GM18907 (cell line): ENCODE results near the gene SUCLG2.

ENCODE experiments used
- ATAC-seq: cut with Tn5 transposase; IDR thresholded peaks from one replicate; pipeline ENCODE4 v1.9.1; 2021; ENCODE audit warnings: mild to moderate bottlenecking, moderate library complexity; ENCODE audit not compliant: unreplicated experiment

SUCLG2 gene

DNA sequence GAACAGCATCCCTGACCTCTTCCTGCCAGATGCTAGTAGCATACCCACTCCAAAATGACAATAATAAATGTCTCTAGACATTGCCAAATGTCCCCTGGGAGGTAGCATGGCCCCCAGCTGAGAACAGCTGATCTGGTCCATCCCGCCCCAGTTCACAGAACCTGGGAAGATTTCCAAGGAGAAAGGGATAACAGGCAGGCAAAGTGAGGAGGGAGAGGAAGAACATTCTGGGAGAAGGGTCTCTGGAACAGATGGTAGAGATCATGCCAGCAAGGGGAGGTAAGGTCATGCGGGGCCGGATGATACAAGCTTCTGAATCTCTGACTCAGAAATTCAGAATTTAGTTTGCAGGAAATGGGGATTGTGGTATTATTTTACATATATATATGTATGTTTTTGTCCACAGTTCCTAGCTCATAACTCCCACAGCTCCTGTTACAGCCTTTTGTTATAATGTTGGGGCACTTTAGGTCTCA is 192.7 kb downstream of the SUCLG2 start:
- ATAC-seq = no peak

DNA sequence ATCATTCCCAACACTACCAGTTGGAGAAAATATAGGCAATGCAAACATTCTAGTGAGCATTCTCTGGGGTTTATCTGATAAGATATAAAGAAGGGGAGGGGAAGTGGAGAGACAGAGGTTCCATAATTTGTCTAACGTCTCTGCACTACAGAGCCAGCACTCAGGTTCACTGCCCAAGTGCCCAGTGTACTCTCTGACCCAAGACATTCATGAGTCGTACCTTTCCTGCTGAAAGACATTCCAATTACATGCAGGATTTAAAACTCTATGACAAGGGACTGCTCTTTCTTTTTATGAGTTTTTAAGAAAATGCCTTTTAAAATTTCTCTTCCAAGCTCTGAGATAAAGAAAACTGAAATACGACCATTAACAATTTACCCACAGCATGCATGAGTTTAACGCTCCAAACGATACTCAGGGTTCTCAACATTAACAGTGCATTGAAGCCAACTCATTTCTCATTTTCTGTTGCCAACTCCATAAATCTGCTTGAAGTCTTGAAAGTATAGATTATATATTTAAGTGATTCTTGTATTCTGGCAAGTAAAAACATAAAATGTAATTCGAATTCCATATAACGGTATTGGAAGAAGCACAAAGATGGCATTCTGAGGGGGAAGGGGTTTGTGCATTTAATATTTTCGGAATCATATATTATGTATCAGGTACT is 193.4 kb downstream of the SUCLG2 start:
- ATAC-seq = no peak

DNA sequence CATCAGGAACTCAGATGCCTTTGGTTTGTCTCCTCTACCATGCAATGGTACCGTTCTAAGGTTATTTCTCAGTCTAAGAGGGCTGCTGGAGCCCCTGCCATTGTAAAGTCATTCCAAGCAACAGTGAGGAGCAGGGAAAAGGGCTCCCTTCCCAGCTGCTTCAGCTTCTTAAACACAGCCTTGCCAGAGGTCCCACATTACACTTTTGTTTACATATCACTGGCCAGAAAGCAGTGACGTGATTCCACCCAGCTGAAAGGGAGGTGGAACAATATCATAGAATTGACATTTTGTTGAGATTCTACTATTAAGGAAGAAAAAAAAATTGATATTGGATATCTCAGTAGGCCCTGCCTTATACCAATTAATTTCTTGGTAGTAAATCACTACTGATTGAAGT is 194.6 kb downstream of the SUCLG2 start:
- no peak for ATAC-seq

DNA sequence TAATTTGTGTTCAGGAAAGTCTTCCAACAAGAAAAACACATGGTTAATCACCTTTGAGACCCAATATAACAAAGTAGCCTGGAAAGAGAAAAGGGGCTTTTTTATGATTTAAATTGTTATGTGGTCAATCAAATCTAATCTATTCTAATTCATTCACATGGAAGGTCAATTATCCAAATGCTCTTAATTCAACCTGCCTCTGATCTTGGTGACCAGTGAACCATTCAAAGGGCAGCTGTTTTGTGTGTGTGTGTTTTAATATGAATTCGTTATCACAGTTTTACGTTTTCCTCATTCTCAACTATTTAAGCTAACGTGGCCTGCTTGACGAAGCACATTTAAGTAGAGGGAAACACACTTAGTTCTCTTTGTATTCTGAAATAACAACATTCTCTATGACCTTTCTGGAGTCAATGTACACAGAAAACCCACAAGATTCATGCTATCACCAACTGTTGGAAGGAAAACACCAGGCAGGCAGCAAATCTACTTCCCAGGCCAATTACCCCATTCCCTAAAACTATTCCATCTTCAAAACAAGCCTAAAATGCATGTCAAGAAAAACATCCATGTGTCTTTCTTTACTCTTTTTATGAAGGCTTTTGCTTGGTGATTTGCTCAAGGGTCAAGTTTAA is 195.4 kb downstream of the SUCLG2 start:
- no peak for ATAC-seq

DNA sequence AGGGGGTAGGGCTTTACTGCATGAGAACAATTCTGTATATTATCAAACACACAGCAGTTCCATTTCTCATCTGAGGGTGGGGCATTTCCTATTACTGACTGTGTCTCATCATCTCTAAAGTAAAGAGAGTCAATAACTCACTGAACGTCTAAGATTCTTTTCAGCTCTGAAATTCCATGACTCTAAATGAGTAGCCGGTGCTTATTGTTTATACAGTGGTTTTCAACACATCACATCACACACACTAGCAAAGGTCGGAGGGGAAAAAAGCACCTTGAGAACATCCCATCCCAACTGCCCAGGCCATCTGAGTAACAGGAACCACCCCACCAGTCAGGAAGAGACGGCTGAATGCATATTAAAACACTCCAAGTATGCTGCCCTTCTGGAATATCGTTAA is 196.0 kb downstream of the SUCLG2 start:
- no peak for ATAC-seq

DNA sequence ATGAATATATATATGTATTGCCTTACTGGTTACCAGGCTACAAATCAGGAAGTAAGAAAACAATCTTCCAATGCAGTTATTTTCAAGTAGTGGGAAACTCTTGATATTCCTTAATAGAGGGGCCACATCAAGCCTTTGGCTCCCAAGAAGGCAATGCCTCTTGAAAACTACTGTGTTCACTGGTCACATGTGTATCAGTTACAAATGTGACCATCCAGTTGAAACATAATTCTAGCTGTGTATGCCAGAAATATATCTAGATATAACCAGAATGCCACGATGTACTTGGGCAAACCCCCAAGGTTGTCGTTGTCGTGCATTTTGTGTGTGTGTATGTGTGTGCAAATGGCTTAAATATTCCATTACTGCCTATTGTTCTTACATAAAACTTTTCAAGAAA is 200.8 kb downstream of the SUCLG2 start:
- no peak for ATAC-seq

DNA sequence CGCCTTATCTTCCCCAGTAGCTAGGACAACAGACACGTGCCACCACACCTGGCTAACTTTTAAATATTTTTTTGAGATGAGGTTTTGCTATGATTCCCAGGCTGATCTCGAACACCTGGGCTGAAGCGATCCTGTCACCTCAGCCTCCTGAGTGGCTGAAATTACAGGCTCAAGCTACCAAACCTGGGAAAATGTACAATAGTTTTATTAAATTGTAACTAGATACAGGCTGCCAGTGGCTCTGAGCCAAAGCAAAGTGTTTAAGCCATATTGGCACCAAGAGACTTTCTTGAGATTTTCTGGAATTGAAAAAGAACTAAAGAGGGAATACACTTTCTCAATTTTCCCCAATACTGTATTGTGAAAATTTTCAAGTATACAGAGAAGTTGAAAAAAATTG is 204.3 kb downstream of the SUCLG2 start:
- no peak for ATAC-seq

DNA sequence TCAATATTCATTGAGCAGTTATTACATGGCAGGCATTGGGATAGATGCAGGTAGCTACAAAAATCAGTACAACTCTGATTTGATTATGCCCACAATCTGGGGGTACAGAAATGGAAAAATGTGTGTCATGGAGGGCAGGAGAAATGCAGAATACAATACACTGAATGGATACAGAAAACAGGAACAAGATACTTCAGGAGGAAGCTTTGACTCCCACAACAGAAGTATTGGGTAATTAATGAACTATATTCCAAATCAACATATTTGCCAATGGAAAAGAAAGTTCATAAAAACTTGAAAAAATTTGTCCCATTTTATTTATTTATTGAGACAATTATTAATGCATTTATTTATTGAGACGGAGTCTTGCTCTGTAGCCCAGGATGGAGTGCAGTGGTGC is 207.0 kb downstream of the SUCLG2 start:
- no peak for ATAC-seq

DNA sequence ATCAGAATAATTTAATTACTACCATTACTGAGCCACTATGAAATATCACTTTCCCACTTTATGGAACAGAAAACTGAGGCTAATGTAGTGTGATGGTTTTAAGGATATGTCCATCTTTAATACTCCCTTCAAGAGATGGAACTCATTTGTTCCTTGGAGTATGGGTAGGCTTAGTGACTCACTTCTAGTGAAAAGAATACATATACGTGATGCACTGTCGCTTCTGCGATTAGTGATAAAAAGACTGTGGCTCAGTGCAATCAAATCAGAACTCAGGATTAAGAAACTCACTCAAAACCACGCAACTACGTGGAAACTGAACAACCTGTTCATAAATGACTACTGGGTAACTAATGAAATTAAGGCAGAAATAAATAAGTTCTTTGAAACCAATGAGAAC is 216.6 kb downstream of the SUCLG2 start:
- no peak for ATAC-seq

DNA sequence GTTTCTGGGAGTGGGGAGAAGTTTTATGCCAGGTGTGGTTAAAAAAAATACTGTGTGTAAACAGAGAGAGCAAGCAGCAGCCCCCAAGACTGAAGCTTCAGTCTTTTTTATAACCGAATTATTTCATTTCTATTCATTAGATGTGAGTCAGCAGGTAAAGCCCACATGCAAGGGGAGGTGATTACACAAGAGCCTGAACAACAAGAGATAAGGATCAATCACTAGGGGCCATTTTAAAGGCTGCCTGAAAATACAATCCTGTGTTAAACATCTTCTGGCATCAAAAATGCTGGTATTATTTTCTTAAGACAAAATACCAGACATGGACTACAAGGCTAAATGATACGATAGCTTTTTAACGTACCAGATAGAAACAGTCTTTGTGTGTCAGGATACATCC is 217.3 kb downstream of the SUCLG2 start:
- no peak for ATAC-seq

DNA sequence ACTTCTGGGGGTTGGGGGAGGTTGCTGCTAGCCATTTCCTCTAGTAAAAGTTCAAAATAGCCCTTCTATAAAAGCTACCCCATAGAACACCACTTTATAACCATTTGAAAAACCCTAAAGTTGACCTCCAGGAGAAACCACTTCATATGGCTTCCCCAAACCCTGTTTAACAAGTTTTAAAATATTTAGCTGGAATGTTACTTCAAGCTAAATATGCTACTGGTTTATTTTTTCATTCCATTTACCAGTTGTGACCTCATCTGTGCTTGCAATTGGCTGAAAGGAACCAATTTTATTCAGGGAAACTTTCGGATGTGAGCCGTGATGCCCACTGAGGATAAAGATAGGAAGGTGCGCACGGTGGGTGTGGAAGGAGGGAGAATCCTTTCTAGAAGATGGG is 221.3 kb downstream of the SUCLG2 start:
- no peak for ATAC-seq

DNA sequence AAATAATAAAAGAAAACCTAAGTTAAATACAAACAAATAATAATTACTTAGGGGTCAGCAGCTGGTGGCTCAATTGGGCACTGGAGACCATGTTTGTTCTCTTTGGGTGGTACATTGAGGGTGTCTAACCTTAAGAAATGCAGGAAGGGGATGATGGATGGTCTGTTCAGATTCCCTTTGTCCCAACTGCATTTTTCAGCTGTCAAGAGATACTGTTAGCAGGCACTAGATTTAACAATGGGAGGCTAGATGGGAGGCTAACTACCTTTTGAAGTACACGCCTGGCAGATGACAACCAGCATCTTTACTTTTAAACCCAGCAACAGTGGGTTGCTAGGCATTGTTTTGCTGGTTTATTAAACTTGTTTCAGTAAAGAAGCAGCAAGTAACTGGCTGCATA is 222.5 kb downstream of the SUCLG2 start:
- no peak for ATAC-seq

DNA sequence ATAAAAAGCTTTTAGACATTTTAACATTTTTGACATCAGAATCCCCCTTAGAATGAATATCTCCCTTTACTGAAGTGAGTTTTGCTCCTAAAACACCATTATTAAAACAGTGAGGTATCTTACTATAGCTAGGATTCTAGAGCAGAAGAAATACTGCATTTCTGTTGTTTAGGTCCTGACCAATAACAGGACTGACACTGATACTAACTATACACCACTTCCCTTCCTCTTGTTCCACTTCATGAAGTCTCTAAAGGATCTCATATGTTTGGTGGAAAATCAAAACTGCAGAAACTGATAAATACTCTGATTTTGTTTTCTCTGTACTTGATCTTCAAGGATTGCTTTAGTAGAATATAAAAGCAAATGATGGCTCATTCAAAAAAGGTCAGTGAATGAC is 230.7 kb downstream of the SUCLG2 start:
- no peak for ATAC-seq

DNA sequence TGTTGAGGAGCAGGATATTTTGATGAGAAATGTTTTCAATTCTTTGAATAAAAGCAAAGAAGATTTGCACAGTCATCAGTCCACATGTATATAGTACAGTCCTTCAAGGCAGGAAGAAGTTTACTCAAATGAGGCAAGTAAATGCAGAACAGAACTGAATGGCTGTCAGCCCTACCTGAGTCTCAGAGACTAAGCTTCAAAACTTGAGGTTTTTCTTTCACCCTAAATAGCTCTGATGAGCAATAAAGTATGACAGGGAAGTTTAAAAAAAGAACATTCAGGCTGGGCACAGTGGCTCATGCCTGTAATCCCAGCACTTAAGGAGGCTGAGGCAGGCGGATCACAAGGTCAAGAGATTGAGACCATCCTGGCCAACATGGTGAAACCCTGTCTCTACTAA is 232.5 kb downstream of the SUCLG2 start:
- ATAC-seq = no peak

DNA sequence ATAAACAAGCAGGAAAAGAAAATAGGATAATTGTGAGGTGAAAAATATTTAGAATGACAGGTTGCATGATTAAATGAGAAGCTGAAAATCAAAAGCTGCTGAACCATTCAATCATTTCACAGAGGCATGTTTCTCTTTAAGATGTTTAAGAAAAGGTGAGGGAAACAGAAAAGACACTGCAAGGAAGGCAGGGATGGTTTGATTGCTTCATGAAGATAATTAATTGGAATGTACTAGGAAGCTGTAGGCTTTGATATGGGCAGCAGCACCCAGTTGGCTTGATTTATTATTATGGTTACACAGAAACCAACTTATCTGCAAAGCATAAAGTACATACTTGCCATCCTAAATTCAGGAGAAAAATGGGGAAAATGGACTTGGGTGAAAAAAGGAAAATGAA is 234.6 kb downstream of the SUCLG2 start:
- no peak for ATAC-seq

DNA sequence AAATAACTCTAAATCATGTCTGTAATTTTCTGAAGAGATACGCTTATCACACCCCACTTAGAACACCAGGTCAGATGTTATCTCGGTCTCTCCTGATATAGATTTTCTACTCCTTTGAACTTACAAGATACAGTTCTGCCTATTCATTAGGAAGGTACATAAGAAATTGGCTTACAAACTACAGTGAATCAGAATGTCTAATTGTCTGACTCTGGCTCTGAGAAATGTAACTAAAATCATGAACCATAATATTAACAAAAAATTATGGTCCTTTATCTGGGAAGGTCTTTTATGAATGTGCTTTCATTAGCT is 235.2 kb downstream of the SUCLG2 start:
- ATAC-seq = no peak

DNA sequence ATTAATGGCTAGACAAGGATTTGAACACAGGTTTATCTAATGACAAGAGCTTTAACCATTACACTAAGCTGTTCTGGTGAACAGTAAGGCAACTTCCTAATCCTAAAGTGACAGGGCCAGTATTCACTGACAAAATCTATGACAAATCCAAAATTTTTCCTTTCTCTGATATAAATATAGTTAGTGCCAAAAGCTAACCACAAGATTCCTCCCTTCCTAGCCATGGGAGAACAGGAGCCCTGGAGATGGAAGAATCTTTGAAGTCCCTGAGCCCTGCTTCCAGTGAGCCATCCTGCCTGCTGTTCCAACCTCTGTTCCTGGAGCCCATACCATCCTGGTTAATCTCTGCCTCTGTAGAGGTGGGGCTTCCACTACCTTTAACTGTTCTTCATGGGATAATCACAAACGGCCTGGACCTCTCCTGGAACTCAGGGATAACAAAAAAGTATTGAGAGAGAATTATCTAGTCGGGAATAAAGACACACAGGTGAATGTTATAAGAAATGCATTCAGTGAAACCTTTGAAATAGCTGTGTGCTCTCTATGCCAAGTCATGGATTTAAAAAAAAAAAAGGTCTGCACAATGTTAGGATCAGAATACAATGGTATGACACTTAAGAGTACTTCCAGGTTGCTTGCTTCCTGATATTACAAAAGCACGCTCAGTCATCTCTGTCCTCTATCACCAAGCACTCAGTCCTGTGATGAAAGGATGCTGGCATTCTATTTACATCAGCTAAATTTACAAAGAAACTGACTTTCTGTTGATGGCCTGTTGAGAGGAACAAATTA is 235.8 kb downstream of the SUCLG2 start:
- no peak for ATAC-seq

DNA sequence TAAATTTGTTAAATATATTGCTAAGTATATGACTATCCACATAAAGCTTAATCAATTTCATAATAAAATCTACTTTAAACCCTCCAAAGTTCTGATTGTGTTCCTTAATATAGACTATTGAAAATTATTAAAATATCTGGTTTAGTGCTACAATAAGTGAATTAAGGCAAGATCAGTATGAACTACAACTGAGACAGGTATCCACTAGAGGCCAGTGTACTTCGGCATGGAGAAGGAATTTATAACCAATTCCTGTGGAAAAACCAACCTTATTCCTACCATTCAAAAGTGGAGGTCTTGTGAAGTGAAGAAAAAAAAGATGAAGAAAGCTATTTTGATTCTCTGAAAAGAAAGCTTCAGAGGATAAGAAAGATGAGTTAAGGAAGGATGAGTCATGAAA is 237.7 kb downstream of the SUCLG2 start:
- ATAC-seq = no peak

DNA sequence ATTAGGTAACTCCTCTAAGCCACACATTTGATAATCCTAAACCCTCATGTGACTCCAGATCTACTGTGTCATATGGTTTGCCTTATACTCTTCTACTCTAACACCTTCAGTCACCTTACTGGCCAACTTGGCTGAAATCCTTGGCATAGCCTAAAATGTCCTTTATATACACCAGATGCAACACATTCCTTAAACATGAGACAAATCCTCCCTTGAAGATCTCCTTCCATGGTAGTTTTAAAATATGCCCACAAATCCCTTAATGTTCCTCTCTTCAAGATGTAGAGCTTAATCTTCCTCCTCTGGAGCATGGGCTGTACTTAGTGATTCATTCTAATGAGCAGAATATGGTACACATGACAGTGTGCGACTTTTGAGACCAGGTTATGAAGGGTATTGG is 238.9 kb downstream of the SUCLG2 start:
- ATAC-seq = no peak

DNA sequence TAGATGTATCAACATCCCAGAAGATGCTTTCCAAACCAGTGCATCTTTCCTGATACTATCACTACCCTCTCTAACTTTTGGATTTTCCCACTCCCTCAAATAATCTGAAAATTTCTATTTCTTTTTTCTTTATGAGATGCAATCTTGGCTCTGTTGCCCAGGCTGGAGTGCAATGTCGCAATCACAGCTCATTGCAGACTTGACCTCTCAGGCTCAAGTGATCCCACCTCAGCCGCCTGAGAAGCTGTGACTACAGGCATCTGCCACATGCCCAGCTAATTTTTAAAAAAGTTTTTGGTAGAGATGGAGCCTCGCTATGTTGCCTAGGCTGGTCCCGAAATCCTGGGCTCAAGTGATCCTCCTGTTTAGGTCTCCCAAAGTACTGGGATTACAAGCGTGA is 239.7 kb downstream of the SUCLG2 start:
- ATAC-seq = no peak

DNA sequence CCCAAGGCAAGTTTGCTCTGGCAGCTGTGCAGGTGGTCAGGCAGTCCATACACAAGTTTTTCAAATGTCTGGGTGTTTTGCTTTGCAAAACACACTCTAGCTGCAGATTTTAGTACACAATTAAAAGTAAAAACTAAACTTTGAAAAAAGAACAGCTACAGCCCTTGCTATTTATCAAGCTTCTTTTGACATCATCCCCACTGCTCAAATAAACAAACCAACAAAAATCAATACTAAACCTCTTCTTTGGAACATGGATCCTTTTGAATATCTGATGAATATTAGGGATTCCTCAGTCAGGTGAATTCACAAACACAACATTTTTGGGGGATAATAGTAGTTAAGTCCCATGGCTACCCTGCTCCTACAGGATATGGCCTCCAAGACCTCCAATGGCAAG is 249.2 kb downstream of the SUCLG2 start:
- no peak for ATAC-seq

DNA sequence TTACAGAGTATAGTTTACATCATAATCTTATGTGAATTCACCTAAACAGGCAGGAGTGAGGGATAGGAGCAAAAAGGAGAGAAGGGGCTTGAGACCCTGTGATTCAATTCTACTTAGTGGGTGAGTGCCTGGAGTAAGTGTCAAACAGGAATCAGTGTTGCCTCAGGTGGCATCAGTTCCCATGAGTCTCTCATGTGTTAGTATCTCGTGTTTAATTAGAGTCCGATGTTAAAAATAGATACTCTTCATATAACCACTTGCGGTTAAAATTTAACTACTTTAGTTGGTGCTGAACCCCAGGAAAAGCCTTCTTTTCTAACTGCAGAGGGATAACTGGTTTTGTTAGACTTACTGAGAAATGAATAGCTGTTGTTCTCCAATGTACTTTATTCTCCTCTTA is 251.5 kb downstream of the SUCLG2 start:
- no peak for ATAC-seq
